Fibroblast of peridontal ligament (primary cell): Measurements from ENCODE around the gene CLDN5.
A peak's percentile ranks its signal among the peaks of the same experiment; 100 is the strongest.

Experiments
- DNase-seq: peaks from one replicate; pipeline ENCODE4 v3.0.0-alpha.2; 2010; ENCODE audit errors: extremely low read depth

Gene CLDN5

GRCh38 chr22:19504900-19505734, 19.1 kb downstream of the CLDN5 start:
- no peak for DNase-seq

GRCh38 chr22:19503869-19504268, 20.3 kb downstream of the CLDN5 start:
- no peak for DNase-seq

DNA sequence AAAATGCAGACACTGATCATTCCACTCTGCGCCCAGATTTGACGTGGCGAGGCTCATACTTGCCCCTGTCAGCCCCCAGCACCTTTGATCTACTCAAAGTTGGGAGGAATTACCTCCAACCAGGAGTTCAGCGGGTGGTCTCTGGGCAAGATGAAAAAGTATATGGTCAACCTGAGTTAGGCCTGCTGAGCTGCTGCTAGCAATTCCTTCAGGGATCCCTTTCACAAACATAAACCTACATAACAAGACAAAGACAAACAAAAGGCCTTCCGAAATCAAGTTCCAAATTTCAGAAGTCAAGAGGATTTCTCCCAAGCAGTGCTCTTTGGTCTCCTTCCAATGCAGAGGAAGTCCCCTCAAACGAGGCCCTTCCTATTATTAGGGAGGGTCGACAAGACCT, 20.8 kb downstream of the CLDN5 start:
- DNase-seq, result no peak

- no peak for DNase-seq
These were observed 22.2 kb downstream of the CLDN5 start for GRCh38 chr22:19501897-19502447.

DNA sequence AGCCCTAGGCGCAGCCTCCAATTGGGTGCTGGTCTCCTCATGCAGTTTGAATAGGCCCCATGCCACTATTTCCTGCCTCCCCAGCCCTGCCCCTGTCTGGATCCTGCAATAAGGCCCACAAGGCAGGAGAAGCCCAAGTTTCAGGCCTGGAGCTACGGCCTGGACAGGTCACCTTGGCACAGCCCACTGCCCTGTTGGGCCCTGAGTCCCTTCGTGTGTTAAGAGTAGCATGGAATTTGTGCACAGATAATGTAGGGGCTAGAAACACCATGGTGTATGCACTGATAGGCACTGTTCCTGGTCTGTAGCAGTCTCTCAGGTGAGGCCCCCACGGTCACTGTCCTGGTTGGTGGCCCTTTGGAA, 24.3 kb downstream of the CLDN5 start:
- DNase-seq, result no peak

DNA sequence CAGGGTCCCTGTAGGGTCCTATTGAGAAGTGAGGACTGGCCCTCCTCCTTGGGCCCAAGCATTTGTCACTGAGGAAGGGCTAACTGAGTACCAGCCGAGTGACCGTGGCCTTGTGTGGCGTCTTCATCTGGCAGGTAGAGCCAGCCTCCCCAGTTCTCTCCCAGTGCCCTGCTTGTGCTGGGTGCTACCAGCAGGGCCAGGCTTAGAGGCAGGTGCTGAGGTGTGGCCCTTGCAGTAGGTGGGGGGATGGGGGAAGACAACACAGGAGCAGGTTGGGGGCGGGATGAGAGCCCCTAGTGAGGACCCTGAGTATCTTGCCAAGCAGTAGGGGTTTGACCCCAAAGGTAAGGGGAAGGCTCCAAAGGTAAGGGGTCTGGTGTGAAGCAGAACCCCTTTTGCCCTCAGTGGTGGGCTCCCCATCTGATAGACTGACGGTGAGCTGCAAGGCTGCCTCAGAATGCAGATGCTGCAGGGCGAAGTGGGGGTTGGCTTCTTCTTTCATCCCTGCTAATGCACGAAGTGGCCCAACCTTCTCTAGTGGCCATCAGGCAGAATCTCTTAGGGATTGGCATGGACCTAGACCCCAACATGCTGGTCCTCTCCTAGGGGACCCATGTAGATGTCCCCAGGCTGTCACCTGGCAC, 24.9 kb downstream of the CLDN5 start:
- no peak for DNase-seq

GRCh38 chr22:19498866-19499190, 25.4 kb downstream of the CLDN5 start:
- no peak for DNase-seq

GRCh38 chr22:19498154-19498865, 25.9 kb downstream of the CLDN5 start:
- no peak for DNase-seq

DNA sequence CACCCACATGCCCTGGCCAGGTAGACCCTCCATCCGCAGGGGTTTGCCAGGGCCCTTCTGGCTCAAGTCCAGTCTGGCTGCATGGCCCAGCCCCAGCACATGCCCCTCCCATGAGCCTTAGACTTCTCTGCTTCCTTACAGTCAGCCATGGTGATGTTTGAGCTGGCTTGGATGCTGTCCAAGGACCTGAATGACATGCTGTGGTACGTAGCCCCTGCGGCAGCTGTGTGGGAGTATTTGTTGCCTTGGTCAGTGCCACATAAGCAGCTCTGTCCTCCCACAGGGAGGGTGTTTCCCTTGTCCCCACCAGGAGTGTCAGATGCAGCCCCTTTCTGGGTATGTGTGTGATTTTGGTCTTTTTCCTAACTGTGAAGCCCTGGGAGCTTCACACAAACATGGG, 27.0 kb downstream of the CLDN5 start:
- peak; percentile 75 for DNase-seq

GRCh38 chr22:19496324-19496630, 27.9 kb downstream of the CLDN5 start:
- DNase-seq, result no peak

DNA sequence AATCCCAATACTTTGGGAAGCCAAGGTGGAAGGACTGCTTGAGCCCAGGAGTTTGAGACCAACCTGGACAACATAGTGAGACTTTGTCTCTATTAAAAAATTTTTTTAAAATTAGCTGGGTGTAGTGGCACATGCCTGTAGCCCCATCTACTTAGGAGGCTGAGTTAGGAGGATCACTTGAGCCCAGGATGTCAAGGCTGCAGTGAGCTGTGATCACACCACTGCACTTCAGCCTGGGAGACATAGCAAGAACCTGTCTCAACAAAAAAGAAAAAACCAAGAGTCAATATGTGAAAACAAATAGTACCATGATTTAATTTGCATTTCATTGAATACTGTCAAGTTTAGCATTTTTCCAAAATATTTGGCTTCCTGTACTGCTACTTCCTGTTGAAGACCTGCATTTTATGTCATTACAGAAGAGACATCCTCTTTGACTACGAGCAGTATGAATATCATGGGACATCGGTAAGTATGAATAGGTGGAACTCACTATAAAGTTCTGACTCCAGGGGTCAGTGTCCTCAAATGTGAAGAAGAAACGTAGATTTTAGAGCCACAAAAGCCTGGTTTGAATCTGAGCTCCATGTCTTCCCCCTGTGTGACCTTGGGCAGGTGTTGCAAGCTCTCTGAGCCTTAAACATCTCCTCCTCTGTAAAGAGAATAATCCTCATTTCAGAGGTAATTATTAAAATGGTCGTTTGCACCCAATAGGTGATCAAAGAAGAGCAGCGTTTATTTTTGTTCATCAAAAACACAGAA, 28.5 kb downstream of the CLDN5 start:
- peak; percentile 49 for DNase-seq

DNA sequence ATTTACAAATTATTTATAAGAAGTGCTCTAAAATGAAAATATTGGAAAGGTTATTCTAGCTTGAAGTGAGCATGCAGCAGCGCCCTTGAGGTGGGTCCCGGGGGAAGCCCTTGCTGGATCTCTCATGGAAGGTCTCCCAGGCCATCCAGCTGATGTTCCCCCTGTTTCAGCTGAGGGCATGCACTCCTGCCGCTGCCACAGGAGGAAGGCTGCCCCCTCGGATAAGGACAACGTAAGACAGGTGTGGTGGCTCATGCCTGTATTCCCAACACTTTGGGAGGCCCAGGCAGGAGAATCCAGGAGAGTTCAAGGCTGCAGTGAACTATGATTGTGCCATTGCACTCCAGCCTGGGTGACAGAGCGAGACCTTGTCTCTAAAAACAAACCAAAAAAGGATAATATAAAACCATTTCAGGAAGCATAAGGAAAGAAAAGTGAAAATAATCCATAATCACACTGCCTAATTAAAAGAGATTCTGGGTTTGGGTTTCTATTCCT, 29.5 kb downstream of the CLDN5 start:
- no peak for DNase-seq

- DNase-seq, result no peak
These were observed 30.1 kb downstream of the CLDN5 start for GRCh38 chr22:19494001-19494560.

DNA sequence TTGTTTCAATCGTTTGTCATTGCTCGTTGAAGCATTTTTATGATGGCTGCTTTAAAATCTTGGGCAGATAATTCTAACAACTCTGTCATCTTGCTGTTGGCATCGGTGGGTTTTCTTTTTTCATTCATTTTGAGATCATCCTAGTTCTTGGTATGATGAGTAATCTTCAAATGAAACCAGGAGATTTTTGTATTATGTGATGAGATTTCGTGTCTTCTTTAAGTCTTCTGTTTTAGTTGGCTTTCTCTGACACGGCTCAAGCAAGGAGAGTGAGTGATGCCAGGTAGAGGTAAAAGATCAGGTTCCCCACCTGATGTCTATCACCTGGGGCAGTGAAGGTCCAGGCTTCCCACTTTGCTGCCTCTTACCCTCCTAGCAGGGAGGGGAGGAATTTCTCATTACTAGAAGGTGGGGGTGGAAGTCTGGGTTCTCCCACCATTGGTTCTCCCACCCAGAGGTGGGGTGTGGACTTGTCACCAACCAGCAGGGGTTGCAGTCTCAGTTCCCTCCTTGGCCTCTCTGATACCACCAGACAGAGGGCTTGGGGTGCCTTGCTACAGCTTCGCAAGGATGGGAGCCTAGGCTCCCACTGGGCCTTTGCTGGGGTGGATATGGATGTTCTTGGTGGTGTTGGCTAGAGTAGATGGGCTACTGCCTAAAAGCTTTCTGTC, 31.6 kb downstream of the CLDN5 start:
- no peak for DNase-seq

DNA sequence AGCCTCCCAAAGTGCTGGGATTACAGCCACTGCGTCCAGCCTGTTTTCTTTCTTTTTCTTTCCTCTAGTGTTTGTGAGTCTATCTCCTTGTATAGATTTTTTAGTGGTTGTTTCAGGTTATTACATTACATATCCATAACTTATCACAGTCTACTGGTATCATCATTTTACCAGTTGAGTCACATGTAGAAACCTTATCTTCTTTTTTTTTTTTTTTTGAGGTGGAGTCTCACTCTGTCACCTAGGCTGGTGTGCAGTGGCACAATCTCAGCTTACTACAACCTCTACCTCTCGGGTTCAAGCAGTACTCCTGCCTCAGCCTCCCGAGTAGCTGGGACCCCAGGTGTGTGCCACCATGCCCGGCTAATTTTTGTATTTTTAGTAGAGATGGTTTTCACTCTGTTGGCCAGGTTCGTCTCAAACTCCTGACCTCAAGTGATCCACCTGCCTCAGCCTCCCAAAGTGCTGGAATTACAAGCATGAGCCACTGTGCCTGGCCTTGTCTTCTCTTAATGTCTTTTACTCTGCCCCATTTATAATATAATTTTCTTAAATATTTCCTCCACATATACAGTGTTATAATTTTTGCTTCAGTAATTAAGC, 33.5 kb downstream of the CLDN5 start:
- no peak for DNase-seq

- DNase-seq, result peak; percentile 63
These were observed 35.0 kb downstream of the CLDN5 start for GRCh38 chr22:19488884-19489843.

- no peak for DNase-seq
These were observed 35.9 kb downstream of the CLDN5 start for GRCh38 chr22:19488285-19488684.

- DNase-seq, result no peak
These were observed 40.5 kb downstream of the CLDN5 start for GRCh38 chr22:19483481-19484244.

DNA sequence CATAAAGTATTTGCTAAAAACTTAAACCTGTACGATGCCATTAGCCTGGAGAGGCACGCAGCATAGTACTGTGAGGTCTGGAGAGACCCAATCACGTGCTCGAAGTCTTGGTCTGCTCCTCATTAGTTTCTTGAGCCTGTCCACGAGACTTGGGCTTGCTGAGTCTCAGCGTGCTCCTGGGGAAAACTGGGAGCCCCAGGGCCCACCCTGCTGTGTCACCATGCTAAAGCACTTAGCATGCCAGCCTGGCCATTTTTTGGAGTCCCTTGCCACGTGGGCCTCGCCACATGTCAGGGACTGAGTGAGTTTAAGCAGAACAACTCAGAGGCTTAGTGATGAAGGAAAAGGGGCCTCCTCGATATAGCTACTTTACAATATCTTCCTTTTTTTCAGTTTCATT, 41.9 kb downstream of the CLDN5 start:
- DNase-seq, result no peak
